Caco-2 (cell line): ENCODE data around the gene CACNA1B. TPM values are rescaled to one million over a fixed set of nuclear protein-coding genes. Genes with fewer than 3 reads are reported as not detected.

Experiments used
- BruUV-seq: library from RNA; stranded (reverse); fragments of 400-500 nt; replicated peaks from 2 replicates; lab custom pipeline; 2021; lab: Mats Ljungman, UMichigan
- CTCF ChIA-PET: fragments of 300-600 bp; sonication (Branson Sonifier 250); formaldehyde crosslinking; loops from one replicate; lab custom pipeline; 2022; ENCODE audit warnings: antibody characterized with exemption; lab: Charles Lee
- POLR2A ChIA-PET: fragments of 300-600 bp; sonication (Branson Sonifier 250); formaldehyde crosslinking; loops from one replicate; lab custom pipeline; 2022; ENCODE audit warnings: antibody characterized with exemption; lab: Charles Lee
- DNase-seq, 2 experiments: peaks; one replicate each; pipeline versions ENCODE4 v3.0.0 to v3.0.0-alpha.2; 2020 to 2022
- H3K27me3 ChIP-seq: replicated peaks from 2 replicates; pipeline ENCODE4 v1.6.0; 2011; ENCODE audit warnings: low read length; ENCODE audit not compliant: control insufficient read depth, insufficient read depth
- H3K36me3 ChIP-seq: 2 replicates; pipeline ENCODE4 v1.5.1; 2011; ENCODE audit warnings: low read length; ENCODE audit not compliant: control insufficient read depth, insufficient read depth
- H3K4me1 ChIP-seq: fragments of 250-450 bp; sonication (Bioruptor Pico); 2 replicates; pipeline ENCODE4 v1.5.1; 2020; ENCODE audit warnings: mild to moderate bottlenecking
- H3K4me3 ChIP-seq: 2 replicates; pipeline ENCODE4 v1.5.1; 2011; ENCODE audit warnings: low read depth, mild to moderate bottlenecking, control low read depth, low read length
- H3K9me3 ChIP-seq: fragments of 250-450 bp; sonication (Bioruptor Pico); 2 replicates; pipeline ENCODE4 v1.5.1; 2020; ENCODE audit warnings: mild to moderate bottlenecking, moderate library complexity
- H3K27ac Mint-ChIP-seq: one replicate; pipeline ENCODE4 v1.8.0; 2022; ENCODE audit warnings: mixed read lengths; ENCODE audit not compliant: unreplicated experiment
- H3K27me3 Mint-ChIP-seq: one replicate; pipeline ENCODE4 v1.8.0; 2022; ENCODE audit warnings: mixed read lengths; ENCODE audit not compliant: insufficient read depth, unreplicated experiment
- H3K36me3 Mint-ChIP-seq: one replicate; pipeline ENCODE4 v1.8.0; 2022; ENCODE audit warnings: mild to moderate bottlenecking, mixed read lengths; ENCODE audit not compliant: insufficient read depth, unreplicated experiment
- H3K4me1 Mint-ChIP-seq: one replicate; pipeline ENCODE4 v1.8.0; 2022; ENCODE audit warnings: low read depth, mixed read lengths; ENCODE audit not compliant: unreplicated experiment
- H3K4me3 Mint-ChIP-seq: one replicate; pipeline ENCODE4 v1.8.0; 2022; ENCODE audit warnings: mild to moderate bottlenecking, moderate library complexity, mixed read lengths; ENCODE audit not compliant: unreplicated experiment
- H3K9me3 Mint-ChIP-seq: one replicate; pipeline ENCODE4 v1.8.0; 2022; ENCODE audit warnings: mixed read lengths; ENCODE audit not compliant: unreplicated experiment
- CTCF ChIP-seq, 2 experiments: fragments of 200-600 bp in 1 of 2; IDR thresholded peaks; 1 replicate in 1 of 2; 2 replicates in 1 of 2; pipeline versions ENCODE4 v1.5.1 to v1.8.0; 2011 to 2022; ENCODE audit warnings: antibody characterized with exemption in 1 of 2, control low read depth in 1 of 2, inconsistent platforms in 1 of 2, low read depth in 1 of 2, low read length in 1 of 2, mild to moderate bottlenecking in 1 of 2, moderate library complexity in 1 of 2; ENCODE audit not compliant: insufficient read depth in 1 of 2, severe bottlenecking in 1 of 2, unreplicated experiment in 1 of 2
- intact Hi-C: fragments of 100-400 bp; cut with micrococcal nuclease; formaldehyde crosslinking; loops from one replicate; pipeline ENCODE4 v1.10.0; 2022; ENCODE audit not compliant: unreplicated experiment
- total RNA-seq: library from RNA; stranded (reverse); gene quantifications from 2 replicates; pipeline ENCODE4 v1.2.3, GENCODE V29; 2022

CACNA1B gene
- total RNA-seq, 1 experiment from 2014 or later = 0.11 TPM

DNA sequence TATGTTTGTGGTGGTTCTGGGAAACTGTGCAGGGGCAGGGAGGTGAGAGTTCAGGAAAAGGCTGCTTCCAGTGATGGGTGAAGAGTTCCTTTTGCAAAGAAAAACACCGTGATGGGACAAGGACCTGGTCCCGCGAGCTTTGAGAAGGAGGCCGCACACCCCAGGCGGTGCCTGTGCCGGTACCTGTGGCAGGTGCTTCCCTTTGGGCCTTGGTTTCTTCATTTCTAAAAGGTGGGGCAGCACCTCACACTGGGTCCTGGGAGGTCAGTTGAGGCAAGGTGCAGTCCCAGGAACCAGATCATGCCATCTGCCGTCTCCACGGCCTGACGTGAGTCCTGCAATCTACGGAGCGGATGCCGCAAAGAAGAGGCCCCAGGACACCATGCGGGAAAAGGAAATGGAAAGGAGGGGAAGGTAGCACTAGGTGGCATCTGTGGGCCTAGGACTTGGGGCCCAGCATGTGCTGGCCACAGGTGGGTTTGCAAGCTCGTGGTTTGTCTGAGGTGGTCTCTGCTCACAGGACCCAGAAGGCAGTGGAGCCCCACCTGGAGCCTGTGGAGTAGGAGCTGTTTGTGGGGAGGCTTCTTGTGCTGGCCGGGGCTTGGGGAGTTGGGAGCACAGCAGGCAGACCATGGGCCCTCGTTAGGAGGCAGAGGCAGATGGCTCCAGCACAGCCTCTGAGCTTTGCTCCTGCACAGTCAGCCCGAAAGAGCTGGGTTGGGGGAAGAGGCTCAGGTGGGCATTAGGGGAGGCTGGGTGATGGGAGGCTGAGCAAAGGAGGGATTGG lies 131.6 kb downstream of the CACNA1B start:
- no peaks in the 10 kb centered on the region for H3K36me3 Mint-ChIP-seq
- Histone ChIP-seq H3K4me3 (no peak overlapping the region), H3K27me3 (no peaks in the 10 kb centered on the region; the same call in 1 of the 2 replicates), H3K4me1 (no peaks in the 10 kb centered on the region), H3K9me3 (no peaks in the 10 kb centered on the region), H3K36me3 (no peaks in the 10 kb centered on the region)
- ChIA-PET CTCF (interaction anchor here (0.6 kb wide), 1 partner anchor 142 kb away, joined by 3 read pairs; no protein-coding TSS in a partner anchor), POLR2A (no interaction called here)
- BruUV-seq = no TSS peak
- DNase-seq = no peak
- no peaks in the 10 kb centered on the region for H3K4me1 Mint-ChIP-seq
- H3K4me3 Mint-ChIP-seq = no peak overlapping the region
- H3K27me3 Mint-ChIP-seq = peaks cover 16% of the 10 kb centered on the region
- no peaks in the 10 kb centered on the region for H3K9me3 Mint-ChIP-seq
- TF ChIP-seq CTCF (IDR thresholded peaks at IDR 0.05; ENCODE audit: insufficient read depth in 1 of 2, low read depth in 1 of 2, low read length in 1 of 2, severe bottlenecking in 1 of 2, unreplicated experiment in 1 of 2) = no peak
- intact Hi-C loops = no loop called here
- H3K27ac Mint-ChIP-seq = no peak overlapping the region

GRCh38 chr9:138009803-138010690 lies 132.5 kb downstream of the CACNA1B start:
- CTCF ChIA-PET = no interaction called here
- H3K36me3 ChIP-seq = no peaks in the 10 kb centered on the region
- POLR2A ChIA-PET = no interaction called here
- Mint-ChIP-seq H3K4me1 (no peaks in the 10 kb centered on the region), H3K4me3 (no peak overlapping the region), H3K27ac (no peak overlapping the region), H3K27me3 (peaks cover 14% of the 10 kb centered on the region), H3K36me3 (no peaks in the 10 kb centered on the region), H3K9me3 (no peaks in the 10 kb centered on the region)
- H3K9me3 ChIP-seq = no peaks in the 10 kb centered on the region
- no peak for DNase-seq
- no peak overlapping the region for H3K4me3 ChIP-seq
- BruUV-seq = no TSS peak
- no peaks in the 10 kb centered on the region for H3K4me1 ChIP-seq
- no peaks in the 10 kb centered on the region; the same call in 1 of the 2 replicates for H3K27me3 ChIP-seq
- no peak for TF ChIP-seq CTCF (IDR thresholded peaks at IDR 0.05; ENCODE audit: insufficient read depth in 1 of 2, low read depth in 1 of 2, low read length in 1 of 2, severe bottlenecking in 1 of 2, unreplicated experiment in 1 of 2)
- intact Hi-C loops = no loop called here

GRCh38 chr9:138010861-138011260 lies 133.3 kb downstream of the CACNA1B start:
- Histone ChIP-seq H3K4me1 (no peaks in the 10 kb centered on the region), H3K4me3 (no peak overlapping the region), H3K36me3 (no peaks in the 10 kb centered on the region), H3K9me3 (no peaks in the 10 kb centered on the region), H3K27me3 (no peaks in the 10 kb centered on the region; the same call in 1 of the 2 replicates)
- no peak for TF ChIP-seq CTCF (IDR thresholded peaks at IDR 0.05; ENCODE audit: insufficient read depth in 1 of 2, low read depth in 1 of 2, low read length in 1 of 2, severe bottlenecking in 1 of 2, unreplicated experiment in 1 of 2)
- intact Hi-C loops = no loop called here
- ChIA-PET POLR2A (no interaction called here), CTCF (no interaction called here)
- Mint-ChIP-seq H3K4me3 (no peak overlapping the region), H3K36me3 (no peaks in the 10 kb centered on the region), H3K4me1 (no peaks in the 10 kb centered on the region), H3K27ac (no peak overlapping the region), H3K27me3 (peaks cover 11% of the 10 kb centered on the region), H3K9me3 (no peaks in the 10 kb centered on the region)
- DNase-seq = no peak
- BruUV-seq = no TSS peak
